Posterior vena cava (tissue), 2 donors: Measurements from ENCODE around the gene PRPF18. TPM values are rescaled to one million over a fixed set of nuclear protein-coding genes. Genes with fewer than 3 reads are reported as not detected.
A peak's percentile ranks its signal among the peaks of the same experiment; 100 is the strongest.
"Not testable (repeated sequence)": the region's sequence is repeated elsewhere in the genome, so short reads cannot be mapped to it uniquely, and the experiment has no call there.

ENCODE experiments used
- DNase-seq: peaks from one replicate; pipeline ENCODE4 v3.0.0-alpha.2; 2020; ENCODE audit warnings: low spot score
- intact Hi-C, 2 donors: fragments of 100-400 bp; cut with DNase I; formaldehyde crosslinking; loops; one replicate each; pipeline versions ENCODE4 v1.14.1 to v1.14.2; 2022 to 2023
- long read RNA-seq, 2 donors: library from polyadenylated mRNA; unstranded; transcript quantifications; one replicate each; pipeline ENCODE4 v2.0.0, GENCODE V29; 2020 to 2021
- total RNA-seq, 2 donors: library from RNA; stranded (reverse); fragmentation: NEBNext Ultra II Directional; extraction: Animal tissue kit (Norgen Biotek cat#: 25700); gene quantifications; one replicate each; pipeline ENCODE4 v1.2.1, GENCODE V29; 2021
- donor health status: DM: yes; HTN: yes; CAD: no.
- donor health status: DM: yes; HTN: yes; CAD: no.

Gene PRPF18, protein sequence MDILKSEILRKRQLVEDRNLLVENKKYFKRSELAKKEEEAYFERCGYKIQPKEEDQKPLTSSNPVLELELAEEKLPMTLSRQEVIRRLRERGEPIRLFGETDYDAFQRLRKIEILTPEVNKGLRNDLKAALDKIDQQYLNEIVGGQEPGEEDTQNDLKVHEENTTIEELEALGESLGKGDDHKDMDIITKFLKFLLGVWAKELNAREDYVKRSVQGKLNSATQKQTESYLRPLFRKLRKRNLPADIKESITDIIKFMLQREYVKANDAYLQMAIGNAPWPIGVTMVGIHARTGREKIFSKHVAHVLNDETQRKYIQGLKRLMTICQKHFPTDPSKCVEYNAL
- total RNA-seq = 10 to 100 TPM; 16.8 to 17.3 TPM
- long read RNA-seq, donor 1, transcript PRPF18-202 (10 exons, 1,717 nt) = major isoform, 5 of 7 reads
- long read RNA-seq, donor 1, partial matches to known transcripts = 2 of 7 reads
- long read RNA-seq, donor 1, other reads (novel, unspliced or antisense) = 0 of 7 reads
- long read RNA-seq, donor 2, transcript PRPF18-202 (10 exons, 1,717 nt) = major isoform, 25 of 30 reads
- long read RNA-seq, donor 2, partial matches to known transcripts = 3 of 30 reads
- long read RNA-seq, donor 2, other reads (novel, unspliced or antisense) = 2 of 30 reads

DNA sequence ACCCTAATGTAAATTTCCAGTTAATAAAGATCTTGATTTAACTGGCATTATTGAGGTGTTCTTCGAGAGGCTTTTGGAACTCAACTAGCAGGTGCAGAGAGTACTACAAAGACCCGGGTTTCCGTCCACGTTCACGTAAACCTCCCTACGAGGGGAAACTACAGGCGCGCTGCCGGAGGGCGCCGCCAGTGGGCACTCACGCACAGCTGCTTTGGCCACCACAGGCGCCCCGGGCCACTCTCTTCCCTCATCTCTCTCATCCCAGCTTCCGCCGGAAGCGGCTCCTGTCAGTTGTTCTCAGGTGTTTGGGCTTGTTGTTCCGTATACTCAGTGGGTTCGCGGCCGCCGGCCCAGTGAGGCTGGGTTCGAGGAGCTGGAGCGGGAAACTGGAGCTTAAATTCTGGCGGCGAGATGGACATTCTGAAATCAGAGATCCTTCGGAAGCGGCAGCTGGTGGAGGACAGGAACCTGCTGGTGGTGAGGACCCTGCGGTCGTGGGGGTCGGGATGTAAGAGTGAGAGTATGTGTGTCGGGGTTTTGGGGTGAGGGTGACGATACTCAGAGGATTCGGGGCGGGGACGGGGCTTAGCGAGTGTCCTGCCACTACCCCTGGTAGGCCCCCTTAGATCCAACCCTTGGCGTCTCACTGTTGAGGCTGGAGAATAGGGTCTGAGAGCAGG lies at the start of gene PRPF18:
PRPF18 (plus strand) TSS at position 290 of the 680 bp plus-strand sequence; CDS start at position 412, 122 bp downstream.
- peak; percentile 98 for DNase-seq
- intact Hi-C loops = no loop called here

DNA sequence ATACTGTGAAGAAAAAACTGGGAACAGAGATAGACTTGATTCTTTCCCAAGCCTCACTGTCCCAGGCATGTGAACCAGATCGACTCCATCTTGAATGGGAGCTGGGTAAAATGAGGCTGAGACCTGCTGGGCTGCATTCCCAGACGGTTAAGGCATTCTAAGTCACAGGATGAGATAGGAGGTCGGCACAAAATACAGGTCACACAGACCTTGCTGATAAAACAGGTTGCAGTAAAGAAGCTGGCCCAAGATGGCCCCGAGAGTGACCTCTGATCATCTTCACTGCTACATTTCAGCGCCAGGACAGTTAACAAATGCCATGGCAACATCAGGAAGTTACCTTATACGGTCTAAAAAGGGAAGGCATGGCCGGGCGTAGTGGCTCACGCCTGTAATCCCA lies 48.8 kb upstream of the PRPF18 start:
- DNase-seq, intact Hi-C loops: not testable (repeated sequence)

DNA sequence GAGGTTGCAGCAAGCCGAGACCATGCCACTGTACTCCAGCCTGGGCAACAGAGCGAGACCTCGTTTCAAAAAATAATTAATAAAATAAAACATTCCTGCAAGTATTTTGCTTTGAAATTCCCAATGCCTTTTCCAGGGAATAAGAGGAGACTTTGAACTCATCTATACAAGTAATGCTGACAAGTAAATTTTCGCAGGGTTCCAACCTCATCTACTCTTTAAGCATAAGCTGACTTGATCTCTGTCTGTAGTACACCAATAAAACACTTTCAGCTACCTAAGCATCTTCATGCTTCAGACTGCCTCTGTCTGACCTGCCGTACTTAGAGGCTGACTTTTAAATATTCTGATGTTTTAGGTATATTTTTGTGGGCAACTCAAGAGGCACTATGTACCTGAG lies 44.2 kb upstream of the PRPF18 start:
- intact Hi-C loops = no loop called here
- no peak for DNase-seq

GRCh38 chr10:13550802-13551201 lies 36.0 kb upstream of the PRPF18 start:
- no peak for DNase-seq
- intact Hi-C loops = no loop called here

- DNase-seq = no peak
- intact Hi-C loops = no loop called here
Observed at GRCh38 chr10:13555884-13556510, 30.8 kb upstream of the PRPF18 start.

DNA sequence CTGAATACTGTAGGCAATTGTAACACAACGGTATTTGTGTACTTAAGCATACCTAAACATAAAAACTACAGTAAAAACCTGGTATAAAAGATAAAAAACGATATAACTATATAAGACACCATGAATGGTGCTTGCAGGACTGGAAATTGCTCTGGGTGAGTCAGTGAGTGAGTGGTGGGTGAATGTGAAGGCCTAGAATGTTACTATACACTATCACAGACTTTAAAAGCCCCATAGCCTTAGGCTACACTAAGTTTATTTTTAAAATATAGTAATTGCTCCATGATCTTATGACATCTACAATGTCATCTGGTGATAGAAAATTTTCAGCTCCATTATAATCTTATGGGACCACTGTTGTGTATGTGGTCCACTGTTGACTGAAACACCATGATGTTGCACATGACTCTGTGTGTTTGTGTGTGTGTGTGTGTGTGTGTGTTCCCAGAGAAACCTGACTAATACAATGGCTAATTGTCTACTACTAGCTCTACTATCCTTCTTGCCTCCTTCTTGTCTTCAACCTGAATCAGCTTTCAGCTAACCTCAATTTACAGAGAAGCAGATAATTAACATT lies 27.6 kb upstream of the PRPF18 start:
- DNase-seq = no peak
- intact Hi-C loops = no loop called here

GRCh38 chr10:13560597-13560996 lies 26.2 kb upstream of the PRPF18 start:
- no peak for DNase-seq
- intact Hi-C loops = no loop called here

- intact Hi-C loops = no loop called here
- no peak for DNase-seq
Observed at GRCh38 chr10:13563481-13564445, 23.0 kb upstream of the PRPF18 start.

GRCh38 chr10:13564576-13564975 lies 22.2 kb upstream of the PRPF18 start:
- no peak for DNase-seq
- intact Hi-C loops = no loop called here

DNA sequence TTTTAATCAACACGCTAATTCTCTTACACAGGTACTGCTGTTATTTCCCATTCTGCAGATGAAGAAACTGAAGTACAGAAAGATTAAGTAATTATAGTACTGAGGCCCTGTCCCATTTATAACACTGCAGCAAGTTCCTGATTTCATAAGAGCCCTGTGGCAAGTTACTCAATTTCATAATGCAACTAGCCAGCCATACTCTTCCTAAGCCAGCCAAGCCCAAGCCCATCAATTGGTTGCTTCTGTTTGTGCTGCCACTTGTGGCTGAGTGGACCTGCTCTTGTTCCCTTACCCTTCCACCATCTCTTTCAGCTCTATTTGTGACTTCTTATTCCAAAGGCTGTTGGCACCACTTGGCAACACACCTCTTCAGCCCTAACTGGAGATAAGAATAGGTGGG lies 19.7 kb upstream of the PRPF18 start:
- no peak for DNase-seq
- intact Hi-C loops = no loop called here

DNA sequence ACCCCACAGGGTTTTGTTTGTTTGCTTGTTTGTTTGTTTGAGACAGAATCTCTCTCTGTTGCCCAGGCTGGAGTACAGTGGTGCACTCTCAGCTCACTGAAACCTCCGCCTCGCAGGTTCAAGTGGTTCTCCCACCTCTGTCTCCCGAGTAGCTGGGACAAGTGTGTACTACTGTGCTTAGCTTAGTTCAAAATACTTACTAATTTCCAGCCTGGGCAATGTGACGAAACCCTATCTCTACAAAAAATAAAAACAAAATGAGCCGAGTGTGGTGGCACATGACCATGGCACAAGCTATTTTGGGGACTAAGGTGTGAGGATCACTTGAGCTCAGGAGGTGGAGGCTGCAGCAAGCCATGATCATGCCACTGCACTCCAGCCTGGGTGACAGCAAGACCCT lies 15.2 kb upstream of the PRPF18 start:
- intact Hi-C loops = no loop called here
- DNase-seq = no peak

- intact Hi-C loops = no loop called here
- no peak for DNase-seq
Observed at GRCh38 chr10:13573960-13574359, 12.8 kb upstream of the PRPF18 start.

- intact Hi-C loops = no loop called here
- no peak for DNase-seq
Observed at GRCh38 chr10:13585195-13585751, 1.5 kb upstream of the PRPF18 start.

GRCh38 chr10:13585943-13586342 lies 822 bp upstream of the PRPF18 start:
- intact Hi-C loops = no loop called here
- DNase-seq = no peak

GRCh38 chr10:13587391-13587790 lies 626 bp downstream of the PRPF18 start:
- DNase-seq = no peak

GRCh38 chr10:13589316-13589715 lies 2.6 kb downstream of the PRPF18 start:
- no peak for DNase-seq
- intact Hi-C loops = no loop called here

More at GRCh38 chr10:13587391-13587790, 626 bp downstream of the PRPF18 start:
- intact Hi-C loops = no loop called here

DNA sequence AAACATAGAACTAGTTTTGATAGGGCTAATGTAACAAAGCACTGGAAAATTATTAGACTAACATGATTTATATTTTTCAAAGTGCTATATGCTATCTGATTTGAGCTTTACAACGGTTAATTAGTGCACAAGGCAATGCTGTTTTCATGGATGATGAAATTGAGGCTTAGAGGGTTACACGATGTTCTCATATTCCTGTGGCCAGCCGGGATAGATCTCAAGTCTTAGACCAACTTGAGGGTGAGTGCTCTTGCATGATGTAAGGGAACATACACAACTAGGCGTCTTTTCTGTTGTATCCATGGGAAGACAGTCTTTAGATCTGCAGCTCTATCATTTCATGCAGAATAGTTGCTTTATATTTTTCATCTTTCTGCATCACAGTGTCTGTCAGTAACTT lies 4.1 kb downstream of the PRPF18 start:
- DNase-seq = no peak
- intact Hi-C loops = no loop called here

DNA sequence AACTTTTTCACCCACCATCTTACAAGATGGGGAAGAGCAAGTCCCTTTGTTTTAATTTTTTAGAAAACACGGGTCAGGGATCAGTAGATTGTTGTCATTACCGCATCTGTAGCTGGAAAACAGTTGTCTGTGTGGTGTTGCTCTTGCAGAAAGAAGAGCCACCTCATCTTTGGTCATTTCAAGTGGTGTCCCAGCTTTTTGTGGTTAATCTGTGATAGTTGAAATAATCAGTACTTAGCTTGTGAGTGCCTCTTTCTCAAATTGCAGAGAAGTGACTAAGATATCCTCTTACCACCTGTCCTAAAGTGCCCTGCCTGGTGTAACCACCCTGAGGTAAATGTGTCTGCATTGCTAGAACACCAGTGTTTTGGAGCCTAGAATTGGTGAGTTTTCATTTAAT lies 5.5 kb downstream of the PRPF18 start:
- intact Hi-C loops = no loop called here

More for the DNA sequence above, 5.5 kb downstream of the PRPF18 start:
- DNase-seq = no peak
